ENCODE results near the gene DIAPH2. TPM values are rescaled to one million over a fixed set of nuclear protein-coding genes. Genes with fewer than 3 reads are reported as not detected.
A peak's percentile ranks its signal among the peaks of the same experiment; 100 is the strongest.
"Not testable (repeated sequence)": the region's sequence is repeated elsewhere in the genome, so short reads cannot be mapped to it uniquely, and the experiment has no call there.

The DIAPH2 gene
- total and polyA plus RNA-seq, 4 donors, result 3.0 to 19.7 (median 11.3) TPM

- Histone ChIP-seq H3K4me1 (ENCODE audit: control insufficient read depth, insufficient read depth, low read length) (no peaks in the 10 kb centered on the region), H3K36me3 (ENCODE audit: control insufficient read depth, insufficient read depth, low read length) (no peaks in the 10 kb centered on the region), H3K27me3 (ENCODE audit: control insufficient read depth, insufficient read depth, low read length) (peaks cover 4% of the 10 kb centered on the region), H3K9me3 (ENCODE audit: control insufficient read depth, insufficient read depth, low read length) (no peaks in the 10 kb centered on the region), H3K4me3 (ENCODE audit: low read depth, low read length) (no peak overlapping the region), H3K27ac (ENCODE audit: low read depth, low read length) (no peak overlapping the region)
- whole genome bisulfite sequencing (ENCODE audit: insufficient coverage), result no CpG with 5 or more reads among the region's 3 CpGs
- DNase-seq (ENCODE audit: low read depth in 4 of 6, low spot score in 6 of 6), result no peak
Measured at GRCh38 chrX:96837808-96838207, 153.2 kb downstream of the DIAPH2 start.

DNA sequence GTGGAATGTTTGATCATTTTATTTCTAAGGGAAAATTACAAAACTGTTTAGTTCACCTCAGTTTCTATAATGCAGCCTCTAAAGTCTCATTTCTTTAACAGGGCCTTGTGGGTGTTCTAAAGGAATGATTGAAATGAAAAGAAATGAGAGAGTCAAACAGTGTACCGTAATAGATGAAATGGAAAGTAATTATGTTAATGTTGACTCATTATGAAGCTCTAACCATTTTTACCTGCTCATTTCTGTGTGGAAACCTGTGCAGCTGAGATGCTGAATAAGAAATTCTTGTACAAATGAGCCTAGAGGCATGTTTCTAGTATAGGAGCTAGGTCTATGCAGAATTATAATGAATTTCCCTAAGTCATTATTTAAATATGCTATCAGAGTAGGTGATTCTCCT, 153.9 kb downstream of the DIAPH2 start:
- no peaks in the 10 kb centered on the region for H3K9me3 ChIP-seq (ENCODE audit: control insufficient read depth, insufficient read depth, low read length)
- peak in 1 of 6 donors; percentile 73 for DNase-seq (ENCODE audit: low read depth in 4 of 6, low spot score in 6 of 6)
- H3K4me3 ChIP-seq (ENCODE audit: low read depth, low read length), result no peak overlapping the region
- no CpG with 5 or more reads among the region's 1 CpG for WGBS (ENCODE audit: insufficient coverage)
- H3K27ac ChIP-seq (ENCODE audit: low read depth, low read length), result no peak overlapping the region
- peaks cover 4% of the 10 kb centered on the region for H3K27me3 ChIP-seq (ENCODE audit: control insufficient read depth, insufficient read depth, low read length)
- no peaks in the 10 kb centered on the region for H3K4me1 ChIP-seq (ENCODE audit: control insufficient read depth, insufficient read depth, low read length)
- no peaks in the 10 kb centered on the region for H3K36me3 ChIP-seq (ENCODE audit: control insufficient read depth, insufficient read depth, low read length)

GRCh38 chrX:96841325-96841724, 156.7 kb downstream of the DIAPH2 start:
- Histone ChIP-seq H3K36me3 (ENCODE audit: control insufficient read depth, insufficient read depth, low read length) (no peaks in the 10 kb centered on the region), H3K4me3 (ENCODE audit: low read depth, low read length) (no peak overlapping the region), H3K27ac (ENCODE audit: low read depth, low read length) (no peak overlapping the region), H3K4me1 (ENCODE audit: control insufficient read depth, insufficient read depth, low read length) (no peaks in the 10 kb centered on the region), H3K27me3 (ENCODE audit: control insufficient read depth, insufficient read depth, low read length) (peaks cover 4% of the 10 kb centered on the region), H3K9me3 (ENCODE audit: control insufficient read depth, insufficient read depth, low read length) (no peaks in the 10 kb centered on the region)
- 88% methylated on average over 1 of the region's 1 CpG for WGBS (ENCODE audit: insufficient coverage)
- no peak for DNase-seq (ENCODE audit: low read depth in 4 of 6, low spot score in 6 of 6)

DNA sequence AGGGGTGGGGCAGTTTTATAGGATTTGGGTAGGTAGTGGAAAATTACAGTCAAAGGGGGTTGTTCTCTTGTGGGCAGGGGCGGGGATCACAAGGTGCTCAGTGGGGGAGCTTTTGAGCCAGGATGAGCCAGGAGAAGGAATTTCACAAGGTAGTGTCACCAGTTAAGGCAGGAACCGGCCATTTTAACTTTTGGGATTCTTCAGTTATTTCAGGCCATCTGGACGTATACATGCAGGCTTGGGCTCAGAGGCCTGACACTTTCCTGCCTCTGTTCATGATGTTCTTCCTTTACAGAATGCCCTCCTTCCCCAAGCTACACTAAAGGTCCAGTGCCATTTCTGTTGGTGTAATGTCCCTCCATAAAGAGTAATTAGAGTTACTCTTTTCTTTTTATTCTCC, 157.2 kb downstream of the DIAPH2 start:
- H3K9me3 ChIP-seq (ENCODE audit: control insufficient read depth, insufficient read depth, low read length), result not testable (repeated sequence)

GRCh38 chrX:96843566-96843965, 158.9 kb downstream of the DIAPH2 start:
- DNase-seq (ENCODE audit: low read depth in 4 of 6, low spot score in 6 of 6), result no peak
- Histone ChIP-seq H3K27ac (ENCODE audit: low read depth, low read length) (no peak overlapping the region), H3K27me3 (ENCODE audit: control insufficient read depth, insufficient read depth, low read length) (peaks cover 4% of the 10 kb centered on the region), H3K4me3 (ENCODE audit: low read depth, low read length) (no peak overlapping the region), H3K9me3 (ENCODE audit: control insufficient read depth, insufficient read depth, low read length) (no peaks in the 10 kb centered on the region), H3K36me3 (ENCODE audit: control insufficient read depth, insufficient read depth, low read length) (no peaks in the 10 kb centered on the region), H3K4me1 (ENCODE audit: control insufficient read depth, insufficient read depth, low read length) (no peaks in the 10 kb centered on the region)
- WGBS (ENCODE audit: insufficient coverage), result 20% methylated on average over 1 of the region's 5 CpGs

More for the DNA sequence above, 157.2 kb downstream of the DIAPH2 start:
- H3K4me3 ChIP-seq (ENCODE audit: low read depth, low read length); H3K36me3 ChIP-seq (ENCODE audit: control insufficient read depth, insufficient read depth, low read length); DNase-seq (ENCODE audit: low read depth in 4 of 6, low spot score in 6 of 6); H3K4me1 ChIP-seq (ENCODE audit: control insufficient read depth, insufficient read depth, low read length); H3K27ac ChIP-seq (ENCODE audit: low read depth, low read length); H3K27me3 ChIP-seq (ENCODE audit: control insufficient read depth, insufficient read depth, low read length): not testable (repeated sequence)
- 37% methylated on average over 2 of the region's 3 CpGs for WGBS (ENCODE audit: insufficient coverage)

DNA sequence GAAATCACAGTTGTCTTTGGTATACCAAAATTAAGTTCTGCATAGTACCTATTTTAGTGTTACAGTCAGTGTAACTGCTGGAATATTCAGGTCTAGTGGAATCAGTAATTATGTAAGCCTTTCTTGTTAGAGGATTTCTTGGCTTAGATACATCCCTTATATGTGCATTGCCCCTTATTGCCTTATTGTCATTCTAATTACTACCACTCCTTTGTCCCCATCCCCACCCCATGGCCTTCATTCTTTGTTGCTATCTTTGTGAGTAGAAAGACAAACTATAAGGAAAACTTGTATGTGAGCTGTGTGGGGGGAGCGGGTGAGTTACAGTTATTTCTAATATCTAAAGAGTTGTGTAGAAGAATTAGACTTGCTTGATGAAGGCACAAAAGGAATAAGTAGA, 162.2 kb downstream of the DIAPH2 start:
- Histone ChIP-seq H3K27ac (ENCODE audit: low read depth, low read length) (no peak overlapping the region), H3K9me3 (ENCODE audit: control insufficient read depth, insufficient read depth, low read length) (no peaks in the 10 kb centered on the region), H3K27me3 (ENCODE audit: control insufficient read depth, insufficient read depth, low read length) (no peaks in the 10 kb centered on the region), H3K36me3 (ENCODE audit: control insufficient read depth, insufficient read depth, low read length) (no peaks in the 10 kb centered on the region), H3K4me3 (ENCODE audit: low read depth, low read length) (no peak overlapping the region), H3K4me1 (ENCODE audit: control insufficient read depth, insufficient read depth, low read length) (no peaks in the 10 kb centered on the region)
- no peak for DNase-seq (ENCODE audit: low read depth in 4 of 6, low spot score in 6 of 6)
- 75% methylated on average over 1 of the region's 1 CpG for WGBS (ENCODE audit: insufficient coverage)

DNA sequence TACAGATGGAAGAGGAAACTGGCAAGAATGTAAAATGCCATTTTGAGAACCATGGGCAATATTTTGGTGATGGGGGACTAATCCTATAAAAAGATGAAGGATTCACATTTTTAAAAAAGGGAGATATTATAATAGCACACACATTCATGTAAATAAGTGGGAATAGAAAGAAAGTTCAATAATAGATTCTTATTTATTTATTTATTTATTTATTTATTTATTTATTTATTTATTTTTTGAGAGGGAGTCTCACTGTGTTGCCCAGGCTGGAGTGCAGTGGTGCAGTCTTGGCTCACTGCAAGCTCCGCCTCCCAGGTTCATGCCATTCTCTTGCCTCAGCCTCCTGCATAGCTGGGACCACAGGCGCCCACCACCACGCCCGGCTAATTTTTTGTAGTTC, 174.8 kb downstream of the DIAPH2 start:
- H3K4me1 ChIP-seq (ENCODE audit: control insufficient read depth, insufficient read depth, low read length); H3K4me3 ChIP-seq (ENCODE audit: low read depth, low read length); DNase-seq (ENCODE audit: low read depth in 4 of 6, low spot score in 6 of 6); H3K36me3 ChIP-seq (ENCODE audit: control insufficient read depth, insufficient read depth, low read length); H3K9me3 ChIP-seq (ENCODE audit: control insufficient read depth, insufficient read depth, low read length); H3K27ac ChIP-seq (ENCODE audit: low read depth, low read length); H3K27me3 ChIP-seq (ENCODE audit: control insufficient read depth, insufficient read depth, low read length): not testable (repeated sequence)
- WGBS (ENCODE audit: insufficient coverage), result 100% methylated on average over 4 of the region's 4 CpGs

DNA sequence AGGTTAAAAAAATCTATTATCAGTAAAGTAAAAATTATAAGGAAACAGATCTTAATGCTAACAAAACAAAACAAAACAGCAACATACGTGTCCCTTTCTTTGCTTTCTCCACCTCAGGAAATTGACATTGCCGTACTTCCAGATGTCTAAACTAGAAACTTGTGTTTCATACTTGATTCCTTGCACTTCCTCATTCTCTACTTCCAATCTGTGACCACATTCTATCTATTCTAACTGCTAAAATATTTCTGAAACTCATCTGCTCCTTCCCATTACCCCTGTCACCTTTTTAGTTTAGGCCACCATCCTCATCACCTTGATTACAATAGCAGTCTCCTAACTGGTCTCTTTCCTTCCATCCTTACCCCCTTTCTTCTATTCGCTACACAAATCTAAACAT, 176.6 kb downstream of the DIAPH2 start:
- peaks cover 3% of the 10 kb centered on the region for H3K27me3 ChIP-seq (ENCODE audit: control insufficient read depth, insufficient read depth, low read length)
- H3K27ac ChIP-seq (ENCODE audit: low read depth, low read length), result no peak overlapping the region
- H3K4me3 ChIP-seq (ENCODE audit: low read depth, low read length), result no peak overlapping the region
- DNase-seq (ENCODE audit: low read depth in 4 of 6, low spot score in 6 of 6), result no peak
- H3K4me1 ChIP-seq (ENCODE audit: control insufficient read depth, insufficient read depth, low read length), result no peaks in the 10 kb centered on the region
- no peaks in the 10 kb centered on the region for H3K36me3 ChIP-seq (ENCODE audit: control insufficient read depth, insufficient read depth, low read length)
- no peaks in the 10 kb centered on the region for H3K9me3 ChIP-seq (ENCODE audit: control insufficient read depth, insufficient read depth, low read length)
- 90% methylated on average over 3 of the region's 3 CpGs for WGBS (ENCODE audit: insufficient coverage)

DNA sequence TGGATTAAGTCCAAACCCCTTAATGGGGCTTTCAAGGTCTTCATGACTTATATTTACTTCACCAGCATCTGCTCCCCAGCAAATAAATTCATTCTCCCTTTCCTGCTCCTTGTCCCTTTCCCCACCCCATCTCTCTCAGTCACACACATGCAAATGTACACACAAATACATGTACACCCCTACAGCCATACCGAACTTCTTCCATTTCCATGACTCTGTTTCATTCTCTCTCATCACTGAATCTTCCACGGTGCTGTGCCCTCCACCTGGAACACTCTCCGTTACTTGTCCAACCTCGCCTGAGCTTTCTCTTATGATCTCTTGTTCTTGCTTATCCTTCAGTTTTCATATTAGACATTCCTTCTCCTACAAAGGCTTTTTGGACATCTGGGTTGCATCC, 177.0 kb downstream of the DIAPH2 start:
- no peak for DNase-seq (ENCODE audit: low read depth in 4 of 6, low spot score in 6 of 6)
- Histone ChIP-seq H3K27me3 (ENCODE audit: control insufficient read depth, insufficient read depth, low read length) (peaks cover 3% of the 10 kb centered on the region), H3K36me3 (ENCODE audit: control insufficient read depth, insufficient read depth, low read length) (no peaks in the 10 kb centered on the region), H3K4me1 (ENCODE audit: control insufficient read depth, insufficient read depth, low read length) (no peaks in the 10 kb centered on the region), H3K27ac (ENCODE audit: low read depth, low read length) (no peak overlapping the region), H3K9me3 (ENCODE audit: control insufficient read depth, insufficient read depth, low read length) (no peaks in the 10 kb centered on the region), H3K4me3 (ENCODE audit: low read depth, low read length) (no peak overlapping the region)
- 79% methylated on average over 4 of the region's 4 CpGs for WGBS (ENCODE audit: insufficient coverage)

GRCh38 chrX:96883608-96884007, 199.0 kb downstream of the DIAPH2 start, which contains the start of gene RPA4:
RPA4 (plus strand) TSS chrX:96883908; CDS start chrX:96884311, 403 bp downstream.
- Histone ChIP-seq H3K36me3 (ENCODE audit: control insufficient read depth, insufficient read depth, low read length) (no peaks in the 10 kb centered on the region), H3K4me1 (ENCODE audit: control insufficient read depth, insufficient read depth, low read length) (no peaks in the 10 kb centered on the region), H3K27me3 (ENCODE audit: control insufficient read depth, insufficient read depth, low read length) (peaks cover 9% of the 10 kb centered on the region), H3K27ac (ENCODE audit: low read depth, low read length) (no peak within 1 kb of the TSS), H3K4me3 (ENCODE audit: low read depth, low read length) (no peak within 1 kb of the TSS), H3K9me3 (ENCODE audit: control insufficient read depth, insufficient read depth, low read length) (no peaks in the 10 kb centered on the region)
- DNase-seq (ENCODE audit: low read depth in 4 of 6, low spot score in 6 of 6), result no peak
- WGBS (ENCODE audit: insufficient coverage), result 87% methylated on average over 7 of the region's 10 CpGs

Data from spinal cord (tissue), 10 donors.